HepG2 (cell line): ENCODE measurements around the gene F8. TPM values are rescaled to one million over a fixed set of nuclear protein-coding genes. Genes with fewer than 3 reads are reported as not detected.
A peak's percentile ranks its signal among the peaks of the same experiment; 100 is the strongest.

Experiments
- GABPB1 ChIP-seq: IDR thresholded peaks from 2 replicates; pipeline ENCODE4 v1.6.1; 2016; ENCODE audit warnings: mild to moderate bottlenecking, missing genetic modification reagents, moderate library complexity, missing compliant biosample characterization
- KMT2B ChIP-seq: IDR thresholded peaks from 2 replicates; pipeline ENCODE4 v1.6.1; 2016; ENCODE audit warnings: missing genetic modification reagents, missing compliant biosample characterization
- PHF8 ChIP-seq: sonication (generic); formaldehyde crosslinking; IDR thresholded peaks from 2 replicates; pipeline ENCODE4 v1.5.0; 2020; ENCODE audit warnings: missing genetic modification reagents
- RARA ChIP-seq: IDR thresholded peaks from 2 replicates; pipeline ENCODE4 v1.6.1; 2016; ENCODE audit warnings: missing genetic modification reagents, missing compliant biosample characterization
- SKI ChIP-seq: fragments of 450-650 bp; IDR thresholded peaks from one replicate; pipeline ENCODE4 v1.6.1; 2018; ENCODE audit warnings: mild to moderate bottlenecking; ENCODE audit not compliant: partially characterized antibody
- SRSF1 ChIP-seq: fragments of 200-400 bp; formaldehyde crosslinking; optimal IDR thresholded peaks from 2 replicates; pipeline ENCODE3; 2017; ENCODE audit warnings: mild to moderate bottlenecking, low read depth, low read length, moderate library complexity
- YEATS2 ChIP-seq: sonication (generic); formaldehyde crosslinking; IDR thresholded peaks from 2 replicates; pipeline ENCODE4 v1.4.0; 2020; ENCODE audit warnings: missing genetic modification reagents, borderline replicate concordance
- ZBTB21 ChIP-seq: sonication (generic); formaldehyde crosslinking; IDR thresholded peaks from 2 replicates; pipeline ENCODE4 v1.4.0; 2020; ENCODE audit warnings: missing genetic modification reagents
- ZFX ChIP-seq: sonication (generic); formaldehyde crosslinking; IDR thresholded peaks from 2 replicates; pipeline ENCODE4 v1.4.0; 2020; ENCODE audit warnings: mild to moderate bottlenecking, low read depth, missing genetic modification reagents, moderate library complexity
- ZNF605 ChIP-seq: sonication (generic); formaldehyde crosslinking; IDR thresholded peaks from 2 replicates; pipeline ENCODE4 v1.8.0; 2022; ENCODE audit warnings: mild to moderate bottlenecking, missing genetic modification reagents
- ZNF724P ChIP-seq: sonication (generic); formaldehyde crosslinking; IDR thresholded peaks from 2 replicates; pipeline ENCODE4 v1.8.0; 2022; ENCODE audit warnings: missing genetic modification reagents, borderline replicate concordance
- polyA plus RNA-seq, 8 experiments: library from polyadenylated mRNA; depleted of rRNA in 3 of 8; stranded (reverse) in 7 of 8; unstranded in 1 of 8; fragments of >200 nt; fragmentation: Illumina TruSeq in 4 of 8; extraction: Trizol in 4 of 8; gene quantifications; 2 replicates each; pipeline versions ENCODE4 v1.2.1 to v1.2.3, GENCODE V29; 2011 to 2016; ENCODE audit warnings: low read depth in 4 of 8, missing spikeins in 1 of 8, mixed read lengths in 1 of 8; ENCODE audit not compliant: insufficient read depth in 1 of 8
- total RNA-seq, 5 experiments: library from RNA; depleted of rRNA; stranded (reverse); fragments of >200 nt; fragmentation: Illumina TruSeq; extraction: Trizol; gene quantifications; 2 replicates each; pipeline ENCODE4 v1.2.3, GENCODE V29; 2016; ENCODE audit warnings: low read depth in 1 of 5
- TF ChIP-seq, protein P1 (sequence below): sonication (generic); formaldehyde crosslinking; IDR thresholded peaks from 2 replicates; pipeline ENCODE4 v1.5.0; 2020; ENCODE audit warnings: missing genetic modification reagents
- TF ChIP-seq, protein P2 (sequence below): sonication (generic); formaldehyde crosslinking; IDR thresholded peaks from 2 replicates; pipeline ENCODE4 v1.4.0; 2020; ENCODE audit warnings: missing genetic modification reagents, borderline replicate concordance
- TF ChIP-seq, protein P3 (sequence below): sonication (generic); formaldehyde crosslinking; IDR thresholded peaks from 2 replicates; pipeline ENCODE4 v1.8.0; 2022; ENCODE audit warnings: low read depth, missing genetic modification reagents
- TF ChIP-seq, protein P4 (sequence below): sonication (generic); formaldehyde crosslinking; IDR thresholded peaks from 2 replicates; pipeline ENCODE4 v1.4.0; 2020; ENCODE audit warnings: missing genetic modification reagents; ENCODE audit errors: not compliant biosample characterization
- TF ChIP-seq, protein P5 (sequence below), 2 experiments: sonication (generic) in 1 of 2; formaldehyde crosslinking in 1 of 2; IDR thresholded peaks; 2 replicates each; pipeline versions ENCODE4 v1.5.1 to v1.6.1; 2011 to 2020; ENCODE audit warnings: borderline replicate concordance in 1 of 2, low read depth in 1 of 2, low read length in 1 of 2, mild to moderate bottlenecking in 1 of 2, missing genetic modification reagents in 1 of 2, moderate library complexity in 1 of 2
- TF ChIP-seq, protein P6 (sequence below): sonication (generic); formaldehyde crosslinking; conservative IDR thresholded peaks from 2 replicates; pipeline ENCODE4 v1.8.0; 2022; ENCODE audit warnings: low read depth, missing genetic modification reagents

Gene F8
- total and polyA plus RNA-seq, 2 of the 13 experiments (the other 11 are each of a cell fraction or from before 2014, with no cell fraction given): 0.29 to 0.61 TPM

DNA sequence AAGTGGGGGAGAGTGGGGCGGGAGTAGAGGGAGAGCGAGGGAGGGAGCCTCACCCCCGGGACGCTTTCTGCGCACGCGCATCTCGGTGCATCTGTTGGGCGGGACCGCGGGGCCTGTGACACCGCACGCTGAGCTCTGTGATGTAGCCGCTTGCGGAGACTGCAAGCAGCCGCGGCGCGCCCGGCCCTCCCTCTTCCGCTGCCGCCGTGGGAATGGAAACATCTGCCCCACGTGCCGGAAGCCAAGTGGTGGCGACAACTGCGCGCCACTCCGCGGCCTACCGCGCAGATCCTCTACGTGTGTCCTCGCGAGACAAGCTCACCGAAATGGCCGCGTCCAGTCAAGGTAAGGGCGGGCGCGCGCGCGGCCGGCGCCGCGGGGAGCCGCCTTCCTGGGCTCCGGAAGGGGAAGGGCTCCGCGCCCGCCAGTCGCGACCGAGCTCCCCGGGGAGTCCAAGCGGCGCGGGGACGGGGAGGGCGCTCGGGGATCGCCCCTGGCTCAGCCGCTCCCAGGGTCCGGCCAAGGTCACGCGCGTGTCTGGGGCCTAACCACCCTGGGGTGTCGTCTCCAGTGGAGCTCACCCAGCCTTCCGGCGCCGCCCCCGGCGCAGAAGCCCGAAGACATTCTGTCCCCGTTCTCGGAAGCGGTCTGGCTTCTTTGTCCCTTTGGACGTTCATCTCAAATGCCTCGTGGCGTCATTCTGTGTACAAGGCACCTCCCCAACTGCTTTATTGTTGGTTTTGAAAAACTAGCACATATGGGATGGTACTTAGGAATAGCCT, 4.4 kb upstream of the F8 start, which contains the start of gene FUNDC2 (continued):
- TF ChIP-seq GABPB1 (CRISPR knock-in tag) (peak; percentile 91), ZNF605 (CRISPR knock-in tag) (0 out of 2 replicates have a peak, but pooled peaks have one; percentile 17), ZNF724P (CRISPR knock-in tag) (no peak), ZBTB21 (0 out of 2 replicates have a peak, but pooled peaks have one; percentile 45), PHF8 (peak; percentile 73), YEATS2 (peak; percentile 44; the same call in 1 of the 2 replicates), SRSF1 (no peak), SKI (peak; percentile 7), RARA (CRISPR knock-in tag) (peak; percentile 15; the same call in 1 of the 2 replicates), KMT2B (CRISPR knock-in tag) (peak; percentile 78), ZFX (CRISPR knock-in tag) (peak; percentile 81)
- TF ChIP-seq, protein P1, sequence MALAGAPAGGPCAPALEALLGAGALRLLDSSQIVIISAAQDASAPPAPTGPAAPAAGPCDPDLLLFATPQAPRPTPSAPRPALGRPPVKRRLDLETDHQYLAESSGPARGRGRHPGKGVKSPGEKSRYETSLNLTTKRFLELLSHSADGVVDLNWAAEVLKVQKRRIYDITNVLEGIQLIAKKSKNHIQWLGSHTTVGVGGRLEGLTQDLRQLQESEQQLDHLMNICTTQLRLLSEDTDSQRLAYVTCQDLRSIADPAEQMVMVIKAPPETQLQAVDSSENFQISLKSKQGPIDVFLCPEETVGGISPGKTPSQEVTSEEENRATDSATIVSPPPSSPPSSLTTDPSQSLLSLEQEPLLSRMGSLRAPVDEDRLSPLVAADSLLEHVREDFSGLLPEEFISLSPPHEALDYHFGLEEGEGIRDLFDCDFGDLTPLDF (CRISPR knock-in tag): peak; percentile 46; the same call in 1 of the 2 replicates
- TF ChIP-seq, protein P2, sequence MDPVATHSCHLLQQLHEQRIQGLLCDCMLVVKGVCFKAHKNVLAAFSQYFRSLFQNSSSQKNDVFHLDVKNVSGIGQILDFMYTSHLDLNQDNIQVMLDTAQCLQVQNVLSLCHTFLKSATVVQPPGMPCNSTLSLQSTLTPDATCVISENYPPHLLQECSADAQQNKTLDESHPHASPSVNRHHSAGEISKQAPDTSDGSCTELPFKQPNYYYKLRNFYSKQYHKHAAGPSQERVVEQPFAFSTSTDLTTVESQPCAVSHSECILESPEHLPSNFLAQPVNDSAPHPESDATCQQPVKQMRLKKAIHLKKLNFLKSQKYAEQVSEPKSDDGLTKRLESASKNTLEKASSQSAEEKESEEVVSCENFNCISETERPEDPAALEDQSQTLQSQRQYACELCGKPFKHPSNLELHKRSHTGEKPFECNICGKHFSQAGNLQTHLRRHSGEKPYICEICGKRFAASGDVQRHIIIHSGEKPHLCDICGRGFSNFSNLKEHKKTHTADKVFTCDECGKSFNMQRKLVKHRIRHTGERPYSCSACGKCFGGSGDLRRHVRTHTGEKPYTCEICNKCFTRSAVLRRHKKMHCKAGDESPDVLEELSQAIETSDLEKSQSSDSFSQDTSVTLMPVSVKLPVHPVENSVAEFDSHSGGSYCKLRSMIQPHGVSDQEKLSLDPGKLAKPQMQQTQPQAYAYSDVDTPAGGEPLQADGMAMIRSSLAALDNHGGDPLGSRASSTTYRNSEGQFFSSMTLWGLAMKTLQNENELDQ (CRISPR knock-in tag): no peak
- TF ChIP-seq, protein P3, sequence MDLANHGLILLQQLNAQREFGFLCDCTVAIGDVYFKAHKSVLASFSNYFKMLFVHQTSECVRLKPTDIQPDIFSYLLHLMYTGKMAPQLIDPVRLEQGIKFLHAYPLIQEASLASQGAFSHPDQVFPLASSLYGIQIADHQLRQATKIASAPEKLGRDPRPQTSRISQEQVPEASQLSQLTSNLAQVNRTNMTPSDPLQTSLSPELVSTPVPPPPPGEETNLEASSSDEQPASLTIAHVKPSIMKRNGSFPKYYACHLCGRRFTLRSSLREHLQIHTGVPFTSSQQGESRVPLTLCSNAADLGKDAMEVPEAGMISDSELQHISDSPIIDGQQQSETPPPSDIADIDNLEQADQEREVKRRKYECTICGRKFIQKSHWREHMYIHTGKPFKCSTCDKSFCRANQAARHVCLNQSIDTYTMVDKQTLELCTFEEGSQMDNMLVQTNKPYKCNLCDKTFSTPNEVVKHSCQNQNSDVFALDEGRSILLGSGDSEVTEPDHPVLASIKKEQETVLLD (CRISPR knock-in tag): peak; percentile 85
- TF ChIP-seq, protein P4, sequence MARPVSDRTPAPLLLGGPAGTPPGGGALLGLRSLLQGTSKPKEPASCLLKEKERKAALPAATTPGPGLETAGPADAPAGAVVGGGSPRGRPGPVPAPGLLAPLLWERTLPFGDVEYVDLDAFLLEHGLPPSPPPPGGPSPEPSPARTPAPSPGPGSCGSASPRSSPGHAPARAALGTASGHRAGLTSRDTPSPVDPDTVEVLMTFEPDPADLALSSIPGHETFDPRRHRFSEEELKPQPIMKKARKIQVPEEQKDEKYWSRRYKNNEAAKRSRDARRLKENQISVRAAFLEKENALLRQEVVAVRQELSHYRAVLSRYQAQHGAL (CRISPR knock-in tag): no peak
- TF ChIP-seq, protein P5, sequence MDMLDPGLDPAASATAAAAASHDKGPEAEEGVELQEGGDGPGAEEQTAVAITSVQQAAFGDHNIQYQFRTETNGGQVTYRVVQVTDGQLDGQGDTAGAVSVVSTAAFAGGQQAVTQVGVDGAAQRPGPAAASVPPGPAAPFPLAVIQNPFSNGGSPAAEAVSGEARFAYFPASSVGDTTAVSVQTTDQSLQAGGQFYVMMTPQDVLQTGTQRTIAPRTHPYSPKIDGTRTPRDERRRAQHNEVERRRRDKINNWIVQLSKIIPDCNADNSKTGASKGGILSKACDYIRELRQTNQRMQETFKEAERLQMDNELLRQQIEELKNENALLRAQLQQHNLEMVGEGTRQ (IDR thresholded peaks at IDR 0.05; ENCODE audit: low read depth, low read length): peak; percentile 27; the same call in 1 of the 2 replicates
- TF ChIP-seq, protein P5 (CRISPR knock-in tag; IDR thresholded peaks at IDR 0.05; ENCODE audit: borderline replicate concordance): peak; percentile 56; the same call in 1 of the 2 replicates
- TF ChIP-seq, protein P6, sequence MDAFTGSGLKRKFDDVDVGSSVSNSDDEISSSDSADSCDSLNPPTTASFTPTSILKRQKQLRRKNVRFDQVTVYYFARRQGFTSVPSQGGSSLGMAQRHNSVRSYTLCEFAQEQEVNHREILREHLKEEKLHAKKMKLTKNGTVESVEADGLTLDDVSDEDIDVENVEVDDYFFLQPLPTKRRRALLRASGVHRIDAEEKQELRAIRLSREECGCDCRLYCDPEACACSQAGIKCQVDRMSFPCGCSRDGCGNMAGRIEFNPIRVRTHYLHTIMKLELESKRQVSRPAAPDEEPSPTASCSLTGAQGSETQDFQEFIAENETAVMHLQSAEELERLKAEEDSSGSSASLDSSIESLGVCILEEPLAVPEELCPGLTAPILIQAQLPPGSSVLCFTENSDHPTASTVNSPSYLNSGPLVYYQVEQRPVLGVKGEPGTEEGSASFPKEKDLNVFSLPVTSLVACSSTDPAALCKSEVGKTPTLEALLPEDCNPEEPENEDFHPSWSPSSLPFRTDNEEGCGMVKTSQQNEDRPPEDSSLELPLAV (CRISPR knock-in tag): no peak
